Naive B cell (primary cell): ENCODE results near the gene ANKS3. TPM values are rescaled to one million over a fixed set of nuclear protein-coding genes. Genes with fewer than 3 reads are reported as not detected.
"Not testable (repeated sequence)": the region's sequence is repeated elsewhere in the genome, so short reads cannot be mapped to it uniquely, and the experiment has no call there.

ENCODE experiments used
- ATAC-seq, 2 donors: fragments of 150-1000 bp; cut with Tn5 transposase; 2 replicates each; pipeline ENCODE4 v1.10.0; 2021; ENCODE audit warnings: low read depth in 2 of 2, mild to moderate bottlenecking in 2 of 2, moderate library complexity in 2 of 2
- DNase-seq: peaks from one replicate; pipeline ENCODE4 v3.0.0; 2022
- H3K27ac Mint-ChIP-seq, 6 donors: one replicate each; pipeline ENCODE4 v1.8.0; 2020 to 2022; ENCODE audit warnings: mild to moderate bottlenecking in 6 of 6, mixed read lengths in 6 of 6, moderate library complexity in 5 of 6, inconsistent platforms in 2 of 6
- H3K27me3 Mint-ChIP-seq, 3 donors: one replicate each; pipeline ENCODE4 v1.8.0; 2021 to 2022; ENCODE audit warnings: mixed read lengths in 3 of 3, mild to moderate bottlenecking in 1 of 3
- H3K36me3 Mint-ChIP-seq, 2 donors: one replicate each; pipeline ENCODE4 v1.8.0; 2020 to 2022; ENCODE audit warnings: mixed read lengths in 2 of 2, inconsistent platforms in 1 of 2, mild to moderate bottlenecking in 1 of 2
- H3K4me1 Mint-ChIP-seq, 3 donors: one replicate each; pipeline ENCODE4 v1.8.0; 2020 to 2022; ENCODE audit warnings: mixed read lengths in 3 of 3, inconsistent platforms in 1 of 3, mild to moderate bottlenecking in 1 of 3, moderate library complexity in 1 of 3
- H3K4me3 Mint-ChIP-seq, 8 donors: one replicate each; pipeline ENCODE4 v1.8.0; 2020 to 2022; ENCODE audit warnings: mild to moderate bottlenecking in 8 of 8, mixed read lengths in 8 of 8, moderate library complexity in 8 of 8, inconsistent platforms in 2 of 8
- H3K9me3 Mint-ChIP-seq, 7 donors: one replicate each; pipeline ENCODE4 v1.8.0; 2020 to 2022; ENCODE audit warnings: mixed read lengths in 7 of 7, mild to moderate bottlenecking in 5 of 7, inconsistent platforms in 2 of 7, moderate library complexity in 1 of 7
- polyA plus RNA-seq, 6 donors: library from polyadenylated mRNA; unstranded; fragments of 300-500 nt; fragmentation: Illumina TruSeq; gene quantifications; one replicate each; pipeline ENCODE4 v1.2.3, GENCODE V29; 2021; ENCODE audit warnings: low read depth in 6 of 6

The ANKS3 gene
- polyA plus RNA-seq, 6 donors from 2014 or later, result 3.9 to 8.3 (median 4.4) TPM; not detected in 1

- Mint-ChIP-seq H3K27ac (peak overlapping the region in 2 of 6 donors; percentile 16 to 70), H3K9me3 (no peaks in the 10 kb centered on the region), H3K4me3 (peak overlapping the region in 1 of 8 donors; percentile 63), H3K36me3 (no peaks in the 10 kb centered on the region), H3K4me1 (peaks cover 13 to 22% (median 21%) of the 10 kb centered on the region in 3 donors), H3K27me3 (no peaks in the 10 kb centered on the region)
- DNase-seq (no peak), ATAC-seq (no peak)
Observed at GRCh38 chr16:4748682-4749411, 14.8 kb upstream of the ANKS3 start.

GRCh38 chr16:4747906-4748681 is 14.0 kb upstream of the ANKS3 start:
- peaks cover 19 to 27% (median 26%) of the 10 kb centered on the region in 3 donors for H3K4me1 Mint-ChIP-seq
- no peak for DNase-seq
- peak overlapping the region in 5 of 8 donors; percentile 40 to 78 (median 66) for H3K4me3 Mint-ChIP-seq
- H3K27ac Mint-ChIP-seq, result peak overlapping the region in 5 of 6 donors; percentile 49 to 97 (median 67)
- no peaks in the 10 kb centered on the region for H3K36me3 Mint-ChIP-seq
- H3K9me3 Mint-ChIP-seq, result no peaks in the 10 kb centered on the region
- peak in 1 of 2 donors; percentile 48 for ATAC-seq
- no peaks in the 10 kb centered on the region for H3K27me3 Mint-ChIP-seq

- H3K9me3 Mint-ChIP-seq, result no peaks in the 10 kb centered on the region
- DNase-seq (no peak), ATAC-seq (peak in 1 of 2 donors; percentile 33)
- no peaks in the 10 kb centered on the region for H3K36me3 Mint-ChIP-seq
- H3K27ac Mint-ChIP-seq, result peak overlapping the region in 2 of 6 donors; percentile 16 to 33
- no peaks in the 10 kb centered on the region for H3K27me3 Mint-ChIP-seq
- H3K4me1 Mint-ChIP-seq, result peaks cover 21 to 31% (median 28%) of the 10 kb centered on the region in 3 donors
- H3K4me3 Mint-ChIP-seq, result peak overlapping the region in 1 of 8 donors; percentile 66
Observed at GRCh38 chr16:4746991-4747574, 13.0 kb upstream of the ANKS3 start.

GRCh38 chr16:4746215-4746614 is 12.1 kb upstream of the ANKS3 start:
- DNase-seq (no peak), ATAC-seq (no peak)
- peak overlapping the region in 2 of 6 donors; percentile 4 to 32 for H3K27ac Mint-ChIP-seq

GRCh38 chr16:4745274-4745569 is 11.2 kb upstream of the ANKS3 start:
- Mint-ChIP-seq H3K36me3 (no peaks in the 10 kb centered on the region), H3K27me3 (no peaks in the 10 kb centered on the region), H3K9me3 (no peaks in the 10 kb centered on the region), H3K27ac (no peak overlapping the region), H3K4me3 (no peak overlapping the region), H3K4me1 (peaks cover 18 to 31% (median 28%) of the 10 kb centered on the region in 3 donors)
- no peak for ATAC-seq
- no peak for DNase-seq

More at GRCh38 chr16:4746215-4746614, 12.1 kb upstream of the ANKS3 start:
- H3K9me3 Mint-ChIP-seq, result no peaks in the 10 kb centered on the region
- H3K4me3 Mint-ChIP-seq, result no peak overlapping the region
- H3K36me3 Mint-ChIP-seq, result no peaks in the 10 kb centered on the region
- peaks cover 18 to 31% (median 28%) of the 10 kb centered on the region in 3 donors for H3K4me1 Mint-ChIP-seq
- no peaks in the 10 kb centered on the region for H3K27me3 Mint-ChIP-seq

- DNase-seq, result no peak
- Mint-ChIP-seq H3K36me3 (no peaks in the 10 kb centered on the region), H3K27ac (no peak overlapping the region), H3K9me3 (no peaks in the 10 kb centered on the region), H3K4me3 (peak overlapping the region in 1 of 8 donors; percentile 2), H3K27me3 (no peaks in the 10 kb centered on the region), H3K4me1 (peaks cover 18 to 31% (median 28%) of the 10 kb centered on the region in 3 donors)
- no peak for ATAC-seq
Observed at GRCh38 chr16:4744555-4745273, 10.6 kb upstream of the ANKS3 start.

GRCh38 chr16:4743226-4743878 is 9.3 kb upstream of the ANKS3 start:
- Mint-ChIP-seq H3K9me3 (no peaks in the 10 kb centered on the region), H3K27me3 (no peaks in the 10 kb centered on the region), H3K36me3 (no peaks in the 10 kb centered on the region), H3K27ac (peak overlapping the region in 2 of 6 donors; percentile 22 to 38), H3K4me3 (peak overlapping the region in 6 of 8 donors; percentile 2 to 89 (median 76)), H3K4me1 (peaks cover 18 to 28% (median 23%) of the 10 kb centered on the region in 3 donors)
- ATAC-seq (no peak), DNase-seq (no peak)

GRCh38 chr16:4738370-4738769 is 4.3 kb upstream of the ANKS3 start:
- H3K4me3 Mint-ChIP-seq, result peak overlapping the region in 1 of 8 donors; percentile 68
- peaks cover 11 to 24% (median 22%) of the 10 kb centered on the region in 3 donors for H3K4me1 Mint-ChIP-seq
- not testable (repeated sequence) for H3K9me3 Mint-ChIP-seq, H3K27me3 Mint-ChIP-seq, DNase-seq, H3K27ac Mint-ChIP-seq, ATAC-seq, H3K36me3 Mint-ChIP-seq

GRCh38 chr16:4737545-4737944 is 3.5 kb upstream of the ANKS3 start:
- ATAC-seq (no peak), DNase-seq (no peak)
- peak overlapping the region in 1 of 8 donors; percentile 68 for H3K4me3 Mint-ChIP-seq
- H3K27me3 Mint-ChIP-seq, result no peaks in the 10 kb centered on the region
- H3K27ac Mint-ChIP-seq, result no peak overlapping the region
- peaks cover 11 to 24% (median 19%) of the 10 kb centered on the region in 3 donors for H3K4me1 Mint-ChIP-seq
- no peaks in the 10 kb centered on the region for H3K36me3 Mint-ChIP-seq
- H3K9me3 Mint-ChIP-seq, result no peaks in the 10 kb centered on the region

GRCh38 chr16:4736546-4736945 is 2.5 kb upstream of the ANKS3 start:
- Mint-ChIP-seq H3K9me3 (no peaks in the 10 kb centered on the region), H3K4me1 (peaks cover 11 to 24% (median 21%) of the 10 kb centered on the region in 3 donors), H3K36me3 (no peaks in the 10 kb centered on the region), H3K27ac (no peak overlapping the region), H3K27me3 (no peaks in the 10 kb centered on the region), H3K4me3 (peak overlapping the region in 4 of 8 donors; percentile 1 to 71 (median 32))
- DNase-seq (no peak), ATAC-seq (no peak)

GRCh38 chr16:4734730-4735535 is 862 bp upstream of the ANKS3 start:
- no peaks in the 10 kb centered on the region for H3K9me3 Mint-ChIP-seq
- no peaks in the 10 kb centered on the region for H3K27me3 Mint-ChIP-seq
- H3K4me1 Mint-ChIP-seq, result peaks cover 11 to 24% (median 21%) of the 10 kb centered on the region in 3 donors
- H3K36me3 Mint-ChIP-seq, result no peaks in the 10 kb centered on the region
- H3K27ac Mint-ChIP-seq, result peak overlapping the region; percentile 86 to 97 (median 96)
- peak; percentile 81 to 82 for ATAC-seq
- peak overlapping the region; percentile 92 to 98 (median 94) for H3K4me3 Mint-ChIP-seq
- DNase-seq, result peak; percentile 92

GRCh38 chr16:4733747-4734062 is 366 bp downstream of the ANKS3 start:
- no peaks in the 10 kb centered on the region for H3K36me3 Mint-ChIP-seq
- peak overlapping the region in 5 of 6 donors; percentile 51 to 86 (median 85) for H3K27ac Mint-ChIP-seq
- ATAC-seq, result peak; percentile 10
- H3K27me3 Mint-ChIP-seq, result no peaks in the 10 kb centered on the region
- H3K9me3 Mint-ChIP-seq, result no peaks in the 10 kb centered on the region
- H3K4me3 Mint-ChIP-seq, result peak overlapping the region; percentile 92 to 98 (median 94)
- no peak for DNase-seq
- H3K4me1 Mint-ChIP-seq, result peaks cover 11 to 24% (median 21%) of the 10 kb centered on the region in 3 donors
